Omental fat pad (tissue), 4 donors: ENCODE data around the gene PYURF. TPM values are rescaled to one million over a fixed set of nuclear protein-coding genes. Genes with fewer than 3 reads are reported as not detected.
"Not testable (repeated sequence)": the region's sequence is repeated elsewhere in the genome, so short reads cannot be mapped to it uniquely, and the experiment has no call there.

Experiments
- ATAC-seq: fragments of 150-250 bp; one replicate; pipeline ENCODE4 v1.9.1; 2016; ENCODE audit warnings: mild to moderate bottlenecking, moderate library complexity; ENCODE audit not compliant: low FRiP score
- DNase-seq: peaks from one replicate; pipeline ENCODE4 v3.0.0-alpha.2; 2019; ENCODE audit warnings: low spot score
- CTCF ChIP-seq, 3 donors: fragments of 450-650 bp; IDR thresholded peaks; one replicate each; pipeline ENCODE4 v1.5.1; 2016 to 2017; ENCODE audit warnings: antibody characterized with exemption in 3 of 3, mild to moderate bottlenecking in 3 of 3, moderate library complexity in 2 of 3
- total RNA-seq, 4 donors: library from RNA; depleted of rRNA; stranded (reverse); fragments of >200 nt; gene quantifications; one replicate each; pipeline ENCODE4 v1.1.0, GENCODE V29; 2016

The PYURF gene
- total RNA-seq = 100 to 1,000 TPM in 1 of 4 donors, 10 to 100 TPM in 3; 78.5 to 101 (median 86.1) TPM

DNA sequence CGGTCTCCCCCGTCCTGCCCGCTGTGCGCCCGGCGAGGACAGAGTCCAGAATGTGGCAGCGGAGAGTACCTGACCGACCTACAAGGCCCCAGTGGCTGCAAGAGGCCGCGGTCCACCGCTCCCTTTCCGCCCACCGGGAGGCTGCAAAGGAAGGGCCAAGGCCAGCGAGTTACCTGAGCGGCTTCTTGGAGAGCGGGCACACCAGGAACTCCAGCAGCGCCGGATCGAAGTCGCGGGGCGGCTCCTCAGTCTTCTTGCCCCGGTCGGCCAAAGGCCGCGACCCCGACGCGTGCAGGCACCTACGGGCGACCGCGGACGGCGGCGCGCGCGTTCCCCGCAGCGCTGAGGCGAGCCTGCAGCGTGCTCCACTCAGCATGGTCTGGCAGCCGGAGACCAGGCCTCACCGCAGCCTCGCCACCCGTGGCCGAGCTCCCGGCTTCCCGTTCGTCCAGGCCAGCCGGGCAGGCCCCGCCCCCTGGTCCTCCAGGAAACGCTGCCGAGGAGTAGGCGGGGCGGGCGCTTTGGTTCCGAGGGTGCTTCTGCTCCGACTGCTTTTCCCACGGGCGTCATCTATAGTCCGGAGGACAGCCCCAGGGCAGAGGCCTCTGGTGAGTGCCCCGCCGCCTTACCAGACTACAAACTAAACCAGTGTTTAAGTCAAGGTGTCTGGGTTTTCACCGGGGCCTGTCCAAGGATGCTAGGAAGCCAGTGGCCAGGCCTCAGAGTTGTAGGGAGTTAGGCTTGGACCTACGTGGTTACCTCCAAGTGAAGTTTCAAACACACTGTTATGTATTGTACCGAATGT lies at the start of gene PYURF:
Gene PYURF (minus strand): TSS at position 452 of the 805 bp plus-strand sequence. CDS start 76 bp downstream, at position 376.
- peak; percentile 86 for DNase-seq
- peak; percentile 94 for ATAC-seq
- TF ChIP-seq CTCF (IDR thresholded peaks at IDR 0.05) = no peak

- DNase-seq (no peak), ATAC-seq (no peak)
- no peak for TF ChIP-seq CTCF (IDR thresholded peaks at IDR 0.05)
Measured at GRCh38 chr4:88570001-88570400, 46.4 kb upstream of the PYURF start.

DNA sequence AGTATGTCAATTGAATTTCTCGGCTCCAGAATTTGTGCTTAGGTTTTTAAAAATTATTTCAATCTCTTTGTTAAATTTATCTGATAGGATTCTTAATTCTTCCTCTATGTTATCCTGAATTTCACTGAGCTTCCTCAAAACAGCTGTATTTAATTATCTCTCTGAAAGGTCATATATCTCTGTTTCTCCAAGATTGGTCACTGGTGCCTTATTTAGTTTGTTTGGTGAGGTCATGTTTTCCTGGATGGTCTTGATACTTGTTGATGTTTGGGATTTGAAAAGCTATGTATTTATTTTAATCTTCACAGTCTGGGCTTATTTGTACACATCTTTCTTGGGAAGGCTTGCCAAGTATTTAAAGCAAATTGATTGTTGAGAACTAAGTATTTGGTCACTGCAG lies 44.0 kb upstream of the PYURF start:
- no peak for TF ChIP-seq CTCF (IDR thresholded peaks at IDR 0.05)
- ATAC-seq (no peak), DNase-seq (no peak)

DNA sequence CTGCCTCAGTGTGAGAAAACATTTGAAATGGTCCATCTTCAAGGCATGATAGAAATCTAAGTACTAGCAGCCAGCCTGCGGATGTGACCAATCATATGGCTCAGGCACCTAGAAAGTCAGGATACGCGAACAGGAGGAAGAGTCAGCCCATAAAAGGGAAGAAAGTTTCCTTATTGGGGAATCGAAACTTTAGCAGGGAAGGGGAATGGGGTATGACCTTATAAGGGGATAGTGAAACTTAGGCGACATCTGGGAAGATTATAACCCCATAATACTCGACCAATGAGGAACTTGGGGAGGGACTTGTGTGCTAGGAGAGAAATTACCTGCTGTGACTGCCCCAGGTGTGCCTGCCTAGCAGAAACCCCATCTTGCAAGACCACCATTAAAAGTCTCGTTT lies 26.2 kb upstream of the PYURF start:
- DNase-seq (no peak), ATAC-seq (no peak)
- no peak for TF ChIP-seq CTCF (IDR thresholded peaks at IDR 0.05)

DNA sequence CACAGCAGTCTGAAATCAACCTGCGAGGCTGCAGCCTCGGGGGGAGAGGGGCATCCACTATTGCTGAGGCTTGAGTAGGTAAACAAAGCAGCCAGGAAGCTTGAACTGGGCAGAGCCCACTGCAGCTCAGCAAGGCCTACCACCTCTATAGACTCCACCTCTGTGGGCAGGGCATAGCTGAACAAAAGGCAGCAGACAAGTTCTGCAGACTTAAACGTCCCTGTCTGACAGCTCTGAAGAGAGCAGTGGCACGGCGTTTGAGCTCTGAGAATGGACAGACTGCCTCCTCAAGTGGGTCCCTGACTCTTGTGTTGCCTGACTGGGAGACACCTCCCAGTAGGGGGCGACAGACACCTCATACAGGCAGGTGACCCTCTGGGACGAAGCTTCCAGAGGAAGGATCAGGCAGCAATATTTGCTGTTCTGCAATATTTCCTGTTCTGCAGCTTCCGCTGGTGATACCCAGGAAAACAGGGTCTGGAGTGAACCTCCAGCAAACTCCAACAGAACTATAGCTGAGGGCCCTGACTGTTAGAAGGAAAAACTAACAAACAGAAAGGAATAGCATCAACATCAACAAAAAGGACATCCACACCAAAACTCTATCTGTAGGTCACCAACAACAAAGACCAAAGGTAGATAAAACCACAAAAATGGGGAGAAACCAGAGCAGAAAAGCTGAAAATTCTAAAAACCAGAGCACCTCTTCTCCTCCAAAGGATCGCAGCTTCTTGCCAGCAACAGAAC lies 15.9 kb upstream of the PYURF start:
- ATAC-seq = not testable (repeated sequence)
- peak; percentile 59 for DNase-seq

- ATAC-seq = no peak
- TF ChIP-seq CTCF (IDR thresholded peaks at IDR 0.05) = no peak
- DNase-seq = no peak
Measured at GRCh38 chr4:88537709-88538108, 14.1 kb upstream of the PYURF start.

- no peak for TF ChIP-seq CTCF (IDR thresholded peaks at IDR 0.05)
- ATAC-seq = no peak
- no peak for DNase-seq
Measured at GRCh38 chr4:88535090-88535755, 11.6 kb upstream of the PYURF start.
